HEK293 (cell line): ENCODE results near the gene PHACTR2.

ENCODE experiments used
- CTCF ChIP-seq: fragments of 450-650 bp; formaldehyde crosslinking; IDR thresholded peaks from 2 replicates; pipeline ENCODE4 v1.5.1; 2016; ENCODE audit warnings: missing biosample characterization, missing genetic modification characterization
- HIC1 ChIP-seq: fragments of 450-650 bp; formaldehyde crosslinking; IDR thresholded peaks from 2 replicates; pipeline ENCODE4 v1.5.1; 2016; ENCODE audit warnings: missing biosample characterization, missing genetic modification characterization
- PRDM2 ChIP-seq: fragments of 450-650 bp; formaldehyde crosslinking; IDR thresholded peaks from 2 replicates; pipeline ENCODE4 v1.5.1; 2016; ENCODE audit warnings: missing biosample characterization, missing genetic modification characterization, borderline replicate concordance
- ZNF174 ChIP-seq: fragments of 450-650 bp; formaldehyde crosslinking; IDR thresholded peaks from 2 replicates; pipeline ENCODE4 v1.5.0; 2017; ENCODE audit warnings: missing biosample characterization, mild to moderate bottlenecking, missing genetic modification characterization
- ZNF292 ChIP-seq: fragments of 450-650 bp; formaldehyde crosslinking; IDR thresholded peaks from 2 replicates; pipeline ENCODE4 v1.5.1; 2016; ENCODE audit warnings: low read depth, missing biosample characterization, missing genetic modification characterization, borderline replicate concordance
- ZNF510 ChIP-seq: fragments of 450-650 bp; formaldehyde crosslinking; IDR thresholded peaks from 2 replicates; pipeline ENCODE4 v1.5.1; 2018; ENCODE audit warnings: mild to moderate bottlenecking, missing genetic modification characterization, missing biosample characterization; ENCODE audit not compliant: insufficient replicate concordance
- ZNF560 ChIP-seq: fragments of 450-650 bp; formaldehyde crosslinking; IDR thresholded peaks from 2 replicates; pipeline ENCODE4 v1.5.1; 2017; ENCODE audit warnings: missing biosample characterization, missing genetic modification characterization, borderline replicate concordance
- ZNF596 ChIP-seq: fragments of 450-650 bp; IDR thresholded peaks from 2 replicates; pipeline ENCODE4 v1.5.0; 2018; ENCODE audit warnings: missing biosample characterization, mild to moderate bottlenecking, missing genetic modification characterization, moderate library complexity
- ZNF776 ChIP-seq: fragments of 450-650 bp; formaldehyde crosslinking; IDR thresholded peaks from 2 replicates; pipeline ENCODE4 v1.5.0; 2017; ENCODE audit warnings: missing biosample characterization, missing genetic modification characterization, borderline replicate concordance

DNA sequence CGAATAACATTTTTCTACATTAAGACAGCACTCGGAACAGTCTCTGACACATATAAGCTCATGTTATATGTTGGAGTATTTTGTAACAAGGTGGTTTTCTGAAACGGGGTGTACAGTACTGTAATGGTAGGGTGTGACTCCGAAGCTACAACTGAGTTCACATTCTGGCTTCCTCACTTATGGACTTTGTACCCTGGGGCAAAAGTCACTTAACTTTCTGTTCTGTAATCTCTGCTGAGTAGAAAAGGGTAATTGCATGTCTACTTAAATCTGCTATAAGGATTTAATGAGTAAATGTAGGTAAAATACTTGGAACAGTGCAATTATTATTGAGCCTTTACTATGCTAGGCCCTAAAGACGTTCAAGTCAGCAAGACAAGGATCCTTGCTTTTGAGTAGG lies 160.6 kb downstream of the PHACTR2 start:
- TF ChIP-seq CTCF (tag by site-specific recombination) (no peak), ZNF510 (tag by site-specific recombination) (no peak), ZNF560 (tag by site-specific recombination) (no peak), ZNF292 (tag by site-specific recombination) (no peak), ZNF596 (tag by site-specific recombination) (no peak), HIC1 (no peak), ZNF776 (tag by site-specific recombination) (no peak), ZNF174 (no peak), PRDM2 (tag by site-specific recombination) (no peak)
